Measurements from ENCODE around the gene POLE2.
"Not testable (repeated sequence)": the region's sequence is repeated elsewhere in the genome, so short reads cannot be mapped to it uniquely, and the experiment has no call there.

Gene POLE2

GRCh38 chr14:49687942-49688700, at the start of gene POLE2:
POLE2 (minus strand) TSS chr14:49688214; CDS start chr14:49688203, 11 bp downstream.
- in situ Hi-C loops (cut with MboI; ENCODE audit: low sequenced_read_pairs), result no loop called here

GRCh38 chr14:49735669-49736068, 47.7 kb upstream of the POLE2 start:
- in situ Hi-C loops (cut with MboI; ENCODE audit: low sequenced_read_pairs), result not testable (repeated sequence)

GRCh38 chr14:49733836-49734235, 45.8 kb upstream of the POLE2 start:
- in situ Hi-C loops (cut with MboI; ENCODE audit: low sequenced_read_pairs), result no loop called here

GRCh38 chr14:49732896-49733295, 44.9 kb upstream of the POLE2 start:
- in situ Hi-C loops (cut with MboI; ENCODE audit: low sequenced_read_pairs), result no loop called here

- in situ Hi-C loops (cut with MboI; ENCODE audit: low sequenced_read_pairs), result no loop called here
Measured at GRCh38 chr14:49727171-49727570, 39.2 kb upstream of the POLE2 start.

- in situ Hi-C loops (cut with MboI; ENCODE audit: low sequenced_read_pairs), result not testable (repeated sequence)
Measured at GRCh38 chr14:49721733-49722435, 33.9 kb upstream of the POLE2 start.

GRCh38 chr14:49720744-49721143, 32.7 kb upstream of the POLE2 start:
- in situ Hi-C loops (cut with MboI; ENCODE audit: low sequenced_read_pairs), result no loop called here

- in situ Hi-C loops (cut with MboI; ENCODE audit: low sequenced_read_pairs), result not testable (repeated sequence)
Measured at GRCh38 chr14:49710993-49711392, 23.0 kb upstream of the POLE2 start.

- in situ Hi-C loops (cut with MboI; ENCODE audit: low sequenced_read_pairs), result not testable (repeated sequence)
Measured at GRCh38 chr14:49704471-49704870, 16.5 kb upstream of the POLE2 start.

GRCh38 chr14:49703965-49704364, 16.0 kb upstream of the POLE2 start:
- in situ Hi-C loops (cut with MboI; ENCODE audit: low sequenced_read_pairs), result no loop called here

- in situ Hi-C loops (cut with MboI; ENCODE audit: low sequenced_read_pairs), result no loop called here
Measured at GRCh38 chr14:49702725-49703124, 14.7 kb upstream of the POLE2 start.

GRCh38 chr14:49693735-49694124, 5.7 kb upstream of the POLE2 start:
- in situ Hi-C loops (cut with MboI; ENCODE audit: low sequenced_read_pairs), result not testable (repeated sequence)

GRCh38 chr14:49692811-49693734, 5.1 kb upstream of the POLE2 start, which contains the start of gene KLHDC1:
KLHDC1 (plus strand) TSS chr14:49693120; CDS start chr14:49693195, 75 bp downstream.
- in situ Hi-C loops (cut with MboI; ENCODE audit: low sequenced_read_pairs), result no loop called here

GRCh38 chr14:49692193-49692757, 4.3 kb upstream of the POLE2 start:
- in situ Hi-C loops (cut with MboI; ENCODE audit: low sequenced_read_pairs), result no loop called here

- in situ Hi-C loops (cut with MboI; ENCODE audit: low sequenced_read_pairs), result no loop called here
Measured at GRCh38 chr14:49691031-49691430, 3.0 kb upstream of the POLE2 start.

- in situ Hi-C loops (cut with MboI; ENCODE audit: low sequenced_read_pairs), result no loop called here
Measured at GRCh38 chr14:49688701-49689030, 652 bp upstream of the POLE2 start.

GRCh38 chr14:49686425-49686824, 1.6 kb downstream of the POLE2 start:
- in situ Hi-C loops (cut with MboI; ENCODE audit: low sequenced_read_pairs), result no loop called here

- in situ Hi-C loops (cut with MboI; ENCODE audit: low sequenced_read_pairs), result no loop called here
Measured at GRCh38 chr14:49679271-49679670, 8.7 kb downstream of the POLE2 start.

GRCh38 chr14:49677643-49678042, 10.4 kb downstream of the POLE2 start:
- in situ Hi-C loops (cut with MboI; ENCODE audit: low sequenced_read_pairs), result no loop called here

- in situ Hi-C loops (cut with MboI; ENCODE audit: low sequenced_read_pairs), result no loop called here
Measured at GRCh38 chr14:49673586-49673985, 14.4 kb downstream of the POLE2 start.

GRCh38 chr14:49670475-49670874, 17.5 kb downstream of the POLE2 start:
- in situ Hi-C loops (cut with MboI; ENCODE audit: low sequenced_read_pairs), result no loop called here

All from HL-60/S4 treated with retinoic acid at 250 ng/mL for 4 days and 3 days (cell line).